Lower leg skin (tissue), 3 donors: ENCODE results near the gene CLCN1.

Experiments used
- POLR2A ChIP-seq, 2 donors: fragments of 450-650 bp; IDR thresholded peaks; one replicate each; pipeline ENCODE4 v1.6.1; 2016 to 2017; ENCODE audit warnings: antibody characterized with exemption in 2 of 2, mild to moderate bottlenecking in 1 of 2, moderate library complexity in 1 of 2
- TF ChIP-seq, protein P1 (sequence below), 3 donors: fragments of 450-650 bp; IDR thresholded peaks; one replicate each; pipeline ENCODE4 v1.5.1; 2016; ENCODE audit warnings: antibody characterized with exemption in 3 of 3, mild to moderate bottlenecking in 3 of 3, moderate library complexity in 2 of 3

GRCh38 chr7:143325240-143325639 is 9.3 kb downstream of the CLCN1 start:
- TF ChIP-seq POLR2A (IDR thresholded peaks at IDR 0.05): no peak
- TF ChIP-seq, protein P1, sequence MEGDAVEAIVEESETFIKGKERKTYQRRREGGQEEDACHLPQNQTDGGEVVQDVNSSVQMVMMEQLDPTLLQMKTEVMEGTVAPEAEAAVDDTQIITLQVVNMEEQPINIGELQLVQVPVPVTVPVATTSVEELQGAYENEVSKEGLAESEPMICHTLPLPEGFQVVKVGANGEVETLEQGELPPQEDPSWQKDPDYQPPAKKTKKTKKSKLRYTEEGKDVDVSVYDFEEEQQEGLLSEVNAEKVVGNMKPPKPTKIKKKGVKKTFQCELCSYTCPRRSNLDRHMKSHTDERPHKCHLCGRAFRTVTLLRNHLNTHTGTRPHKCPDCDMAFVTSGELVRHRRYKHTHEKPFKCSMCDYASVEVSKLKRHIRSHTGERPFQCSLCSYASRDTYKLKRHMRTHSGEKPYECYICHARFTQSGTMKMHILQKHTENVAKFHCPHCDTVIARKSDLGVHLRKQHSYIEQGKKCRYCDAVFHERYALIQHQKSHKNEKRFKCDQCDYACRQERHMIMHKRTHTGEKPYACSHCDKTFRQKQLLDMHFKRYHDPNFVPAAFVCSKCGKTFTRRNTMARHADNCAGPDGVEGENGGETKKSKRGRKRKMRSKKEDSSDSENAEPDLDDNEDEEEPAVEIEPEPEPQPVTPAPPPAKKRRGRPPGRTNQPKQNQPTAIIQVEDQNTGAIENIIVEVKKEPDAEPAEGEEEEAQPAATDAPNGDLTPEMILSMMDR (IDR thresholded peaks at IDR 0.05): no peak
